Gastrocnemius medialis (tissue), 4 donors: ENCODE results near the gene PBX4. TPM values are rescaled to one million over a fixed set of nuclear protein-coding genes. Genes with fewer than 3 reads are reported as not detected.

Experiments
- ATAC-seq, 2 donors: fragments of 150-250 bp; one replicate each; pipeline ENCODE4 v1.9.1; 2016
- DNase-seq, 2 donors: peaks; one replicate each; pipeline ENCODE4 v3.0.0-alpha.2; 2019
- H3K27ac ChIP-seq, 4 donors: fragments of 200-600 bp; sonication (generic); 1 replicate in 1 of 4; 2 replicates in 3 of 4; pipeline ENCODE4 v1.5.1; 2016 to 2018; ENCODE audit warnings: mild to moderate bottlenecking in 2 of 4, moderate library complexity in 1 of 4
- H3K27me3 ChIP-seq, 3 donors: fragments of 200-600 bp; sonication (generic) in 2 of 3; 1 replicate in 1 of 3; 2 replicates in 2 of 3; pipeline versions ENCODE4 v1.5.1 to v1.6.0; 2016 to 2019; ENCODE audit warnings: mild to moderate bottlenecking in 1 of 3, moderate library complexity in 1 of 3
- H3K36me3 ChIP-seq, 2 donors: fragments of 200-600 bp; sonication (generic) in 1 of 2; one replicate each; pipeline ENCODE4 v1.5.1; 2017 to 2018
- H3K4me1 ChIP-seq, 2 donors: fragments of 200-600 bp; sonication (generic) in 1 of 2; one replicate each; pipeline ENCODE4 v1.5.1; 2016 to 2017; ENCODE audit warnings: mild to moderate bottlenecking in 2 of 2
- H3K4me3 ChIP-seq, 4 donors: fragments of 200-600 bp; sonication (generic) in 3 of 4; 1 replicate in 1 of 4; 2 replicates in 3 of 4; pipeline ENCODE4 v1.5.1; 2016 to 2019; ENCODE audit warnings: mild to moderate bottlenecking in 2 of 4
- H3K9me3 ChIP-seq, 3 donors: fragments of 200-600 bp; sonication (generic) in 2 of 3; 1 replicate in 1 of 3; 2 replicates in 2 of 3; pipeline ENCODE4 v1.5.1; 2016 to 2019
- POLR2A ChIP-seq, 2 donors: fragments of 450-650 bp; IDR thresholded peaks; one replicate each; pipeline ENCODE4 v1.6.1; 2017; ENCODE audit warnings: antibody characterized with exemption in 2 of 2, mild to moderate bottlenecking in 2 of 2, moderate library complexity in 2 of 2
- in situ Hi-C, 4 donors: fragments of 200-750 bp; cut with MboI; loops; one replicate each; pipeline versions ENCODE4 v1.15.0 to v1.8.0; 2017; ENCODE audit warnings: low sequenced_read_pairs in 4 of 4
- intact Hi-C: fragments of 100-400 bp; cut with DNase I; formaldehyde crosslinking; loops from one replicate; pipeline ENCODE4 v1.15.1; 2023; ENCODE audit warnings: low total_unique reads
- total RNA-seq, 4 donors: library from RNA; depleted of rRNA; stranded (reverse); fragments of >200 nt; gene quantifications; one replicate each; pipeline versions ENCODE4 v1.1.0 to v1.2.3, GENCODE V29; 2016
- TF ChIP-seq, protein P1 (sequence below), 5 experiments: fragments of 450-650 bp in 3 of 5; fragments of 200-600 bp in 2 of 5; sonication (generic) in 2 of 5; IDR thresholded peaks in 4 of 5; conservative IDR thresholded peaks in 1 of 5; 1 replicate in 4 of 5; 2 replicates in 1 of 5; pipeline ENCODE4 v1.5.1; 2016 to 2019; ENCODE audit warnings: antibody characterized with exemption in 5 of 5, mild to moderate bottlenecking in 3 of 5, moderate library complexity in 3 of 5

Gene PBX4
- total RNA-seq, 4 donors from 2014 or later = not detected

- in situ Hi-C loops (loop anchor here in 3 of 4 donors (10.0 to 25.0 kb wide), 3 partner anchors 117 to 434 kb away; partner anchors contain the start of gene GMIP (in 1 of the 3)), intact Hi-C loops (no loop called here)
- no peaks in the 10 kb centered on the region for H3K9me3 ChIP-seq
- H3K36me3 ChIP-seq = peaks cover 0 to 21% of the 10 kb centered on the region in 2 donors
- no peak overlapping the region for H3K4me3 ChIP-seq
- H3K27me3 ChIP-seq = no peaks in the 10 kb centered on the region
- DNase-seq (no peak), ATAC-seq (no peak)
- TF ChIP-seq, protein P1, sequence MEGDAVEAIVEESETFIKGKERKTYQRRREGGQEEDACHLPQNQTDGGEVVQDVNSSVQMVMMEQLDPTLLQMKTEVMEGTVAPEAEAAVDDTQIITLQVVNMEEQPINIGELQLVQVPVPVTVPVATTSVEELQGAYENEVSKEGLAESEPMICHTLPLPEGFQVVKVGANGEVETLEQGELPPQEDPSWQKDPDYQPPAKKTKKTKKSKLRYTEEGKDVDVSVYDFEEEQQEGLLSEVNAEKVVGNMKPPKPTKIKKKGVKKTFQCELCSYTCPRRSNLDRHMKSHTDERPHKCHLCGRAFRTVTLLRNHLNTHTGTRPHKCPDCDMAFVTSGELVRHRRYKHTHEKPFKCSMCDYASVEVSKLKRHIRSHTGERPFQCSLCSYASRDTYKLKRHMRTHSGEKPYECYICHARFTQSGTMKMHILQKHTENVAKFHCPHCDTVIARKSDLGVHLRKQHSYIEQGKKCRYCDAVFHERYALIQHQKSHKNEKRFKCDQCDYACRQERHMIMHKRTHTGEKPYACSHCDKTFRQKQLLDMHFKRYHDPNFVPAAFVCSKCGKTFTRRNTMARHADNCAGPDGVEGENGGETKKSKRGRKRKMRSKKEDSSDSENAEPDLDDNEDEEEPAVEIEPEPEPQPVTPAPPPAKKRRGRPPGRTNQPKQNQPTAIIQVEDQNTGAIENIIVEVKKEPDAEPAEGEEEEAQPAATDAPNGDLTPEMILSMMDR (IDR thresholded peaks at IDR 0.05 in 4 of 5, conservative IDR thresholded peaks at IDR 0.05 in 1 of 5) = no peak
- no peak for TF ChIP-seq POLR2A (IDR thresholded peaks at IDR 0.05)
- H3K4me1 ChIP-seq = peaks cover 8 to 11% of the 10 kb centered on the region in 2 donors
- no peak overlapping the region for H3K27ac ChIP-seq
Measured at GRCh38 chr19:19527674-19528625, 90.5 kb downstream of the PBX4 start.

DNA sequence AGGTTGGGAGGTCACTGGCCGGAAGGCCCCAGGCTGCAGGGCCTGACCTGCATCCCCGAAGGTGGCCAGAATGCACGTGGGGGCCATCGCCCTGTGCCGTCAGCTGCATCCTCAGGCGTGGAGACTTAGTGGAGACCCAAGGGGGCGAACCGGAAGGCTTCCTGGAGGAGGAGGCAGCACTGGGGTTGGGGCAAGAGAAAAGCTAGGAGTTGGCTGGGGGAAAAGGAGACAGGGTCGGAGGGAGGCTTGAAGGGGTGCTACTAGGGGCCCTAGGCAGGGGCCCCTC is 91.2 kb downstream of the PBX4 start:
- Histone ChIP-seq H3K27ac (no peak overlapping the region), H3K4me1 (peaks cover 12 to 13% of the 10 kb centered on the region in 2 donors), H3K9me3 (no peaks in the 10 kb centered on the region), H3K36me3 (peaks cover 0 to 21% of the 10 kb centered on the region in 2 donors), H3K4me3 (no peak overlapping the region), H3K27me3 (no peaks in the 10 kb centered on the region)
- no peak for TF ChIP-seq POLR2A (IDR thresholded peaks at IDR 0.05)
- TF ChIP-seq, protein P1 (IDR thresholded peaks at IDR 0.05 in 4 of 5, conservative IDR thresholded peaks at IDR 0.05 in 1 of 5) = no peak
- DNase-seq = no peak
- intact Hi-C loops = no loop called here
- in situ Hi-C loops = loop anchor here in 3 of 4 donors (10.0 to 25.0 kb wide), 3 partner anchors 117 to 435 kb away; partner anchors contain the start of gene GMIP (in 1 of the 3)
- no peak for ATAC-seq

DNA sequence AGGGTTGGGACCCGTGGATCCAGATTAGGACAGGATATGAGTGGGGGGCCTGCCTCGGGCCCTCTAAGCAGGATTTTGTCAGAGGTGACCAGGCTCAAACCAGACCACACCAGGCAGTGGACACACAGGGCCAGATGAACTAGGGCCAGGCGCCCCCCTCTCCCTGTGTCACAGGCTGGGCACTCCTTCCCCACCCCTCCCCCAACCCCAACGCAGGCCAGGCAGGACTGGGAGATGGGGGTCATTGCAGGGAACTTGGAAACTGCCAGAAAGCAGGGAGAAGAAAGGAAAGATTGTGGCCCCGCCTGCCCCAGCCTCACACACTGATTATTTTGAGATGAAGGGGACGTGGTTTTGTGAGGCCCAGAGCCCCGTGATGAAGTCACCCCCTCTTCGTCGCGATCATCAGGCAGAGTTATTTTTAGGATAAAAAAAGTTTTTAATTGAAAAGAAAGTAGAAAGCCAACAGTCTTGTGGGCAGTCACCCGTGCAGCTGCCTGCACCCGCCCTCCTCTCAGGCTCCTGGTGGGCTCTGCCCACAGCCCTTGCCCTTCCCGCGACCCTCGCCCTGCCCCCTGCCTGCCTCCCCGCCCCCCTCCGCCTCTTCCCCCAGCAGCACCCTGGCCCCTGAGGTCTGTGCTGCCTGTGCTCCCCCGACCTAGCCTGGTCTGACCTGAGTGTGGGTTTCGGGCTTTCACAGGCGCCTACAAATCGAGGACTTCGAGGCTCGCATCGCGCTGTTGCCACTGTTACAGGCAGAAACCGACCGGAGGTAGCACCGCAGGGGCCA is 91.7 kb downstream of the PBX4 start:
- TF ChIP-seq, protein P1 (IDR thresholded peaks at IDR 0.05 in 4 of 5, conservative IDR thresholded peaks at IDR 0.05 in 1 of 5) = no peak
- TF ChIP-seq POLR2A (IDR thresholded peaks at IDR 0.05) = no peak
- H3K9me3 ChIP-seq = no peaks in the 10 kb centered on the region
- peaks cover 9 to 13% of the 10 kb centered on the region in 2 donors for H3K4me1 ChIP-seq
- H3K27ac ChIP-seq = no peak overlapping the region
- peaks cover 0 to 21% of the 10 kb centered on the region in 2 donors for H3K36me3 ChIP-seq
- no peak for ATAC-seq
- DNase-seq = no peak
- no peaks in the 10 kb centered on the region for H3K27me3 ChIP-seq
- no peak overlapping the region for H3K4me3 ChIP-seq
- in situ Hi-C loops (loop anchor here in 3 of 4 donors (10.0 to 25.0 kb wide), 3 partner anchors 118 to 436 kb away; partner anchors contain the start of gene GMIP (in 1 of the 3)), intact Hi-C loops (no loop called here)

GRCh38 chr19:19525611-19526380 is 92.7 kb downstream of the PBX4 start:
- in situ Hi-C loops (loop anchor here in 3 of 4 donors (10.0 to 25.0 kb wide), 3 partner anchors 119 to 437 kb away; partner anchors contain the start of gene GMIP (in 1 of the 3)), intact Hi-C loops (no loop called here)
- H3K9me3 ChIP-seq = no peaks in the 10 kb centered on the region
- no peak for ATAC-seq
- no peak for DNase-seq
- H3K4me3 ChIP-seq = no peak overlapping the region
- H3K4me1 ChIP-seq = peaks cover 9 to 13% of the 10 kb centered on the region in 2 donors
- TF ChIP-seq, protein P1 (IDR thresholded peaks at IDR 0.05 in 4 of 5, conservative IDR thresholded peaks at IDR 0.05 in 1 of 5) = no peak
- TF ChIP-seq POLR2A (IDR thresholded peaks at IDR 0.05) = no peak
- H3K27ac ChIP-seq = no peak overlapping the region
- H3K36me3 ChIP-seq = peaks cover 0 to 21% of the 10 kb centered on the region in 2 donors
- H3K27me3 ChIP-seq = no peaks in the 10 kb centered on the region
